ENCODE results near the gene C4orf36. TPM values are rescaled to one million over a fixed set of nuclear protein-coding genes. Genes with fewer than 3 reads are reported as not detected.

Gene C4orf36
- total and polyA plus RNA-seq, 2 of the 8 experiments (the other 6 are each of a cell fraction or from before 2014, with no cell fraction given) = 1.2 to 1.5 TPM

DNA sequence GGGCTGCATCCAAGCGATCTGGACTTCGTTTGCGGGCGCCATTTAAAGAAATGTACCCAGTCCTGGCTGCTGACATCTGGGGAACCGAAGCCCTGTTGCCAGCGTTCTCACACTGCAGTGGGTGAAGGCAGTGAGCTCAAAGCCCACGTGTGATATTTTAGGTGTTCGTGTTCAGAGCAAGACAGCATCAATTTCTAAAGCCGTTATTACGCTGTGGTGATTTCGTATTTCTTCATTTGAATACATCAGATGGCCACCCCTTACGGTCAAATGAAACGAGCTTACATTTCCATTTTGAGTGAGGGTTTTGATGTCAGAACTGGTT lies 376 bp upstream of the C4orf36 start (continued):
- TF ChIP-seq, protein P1, sequence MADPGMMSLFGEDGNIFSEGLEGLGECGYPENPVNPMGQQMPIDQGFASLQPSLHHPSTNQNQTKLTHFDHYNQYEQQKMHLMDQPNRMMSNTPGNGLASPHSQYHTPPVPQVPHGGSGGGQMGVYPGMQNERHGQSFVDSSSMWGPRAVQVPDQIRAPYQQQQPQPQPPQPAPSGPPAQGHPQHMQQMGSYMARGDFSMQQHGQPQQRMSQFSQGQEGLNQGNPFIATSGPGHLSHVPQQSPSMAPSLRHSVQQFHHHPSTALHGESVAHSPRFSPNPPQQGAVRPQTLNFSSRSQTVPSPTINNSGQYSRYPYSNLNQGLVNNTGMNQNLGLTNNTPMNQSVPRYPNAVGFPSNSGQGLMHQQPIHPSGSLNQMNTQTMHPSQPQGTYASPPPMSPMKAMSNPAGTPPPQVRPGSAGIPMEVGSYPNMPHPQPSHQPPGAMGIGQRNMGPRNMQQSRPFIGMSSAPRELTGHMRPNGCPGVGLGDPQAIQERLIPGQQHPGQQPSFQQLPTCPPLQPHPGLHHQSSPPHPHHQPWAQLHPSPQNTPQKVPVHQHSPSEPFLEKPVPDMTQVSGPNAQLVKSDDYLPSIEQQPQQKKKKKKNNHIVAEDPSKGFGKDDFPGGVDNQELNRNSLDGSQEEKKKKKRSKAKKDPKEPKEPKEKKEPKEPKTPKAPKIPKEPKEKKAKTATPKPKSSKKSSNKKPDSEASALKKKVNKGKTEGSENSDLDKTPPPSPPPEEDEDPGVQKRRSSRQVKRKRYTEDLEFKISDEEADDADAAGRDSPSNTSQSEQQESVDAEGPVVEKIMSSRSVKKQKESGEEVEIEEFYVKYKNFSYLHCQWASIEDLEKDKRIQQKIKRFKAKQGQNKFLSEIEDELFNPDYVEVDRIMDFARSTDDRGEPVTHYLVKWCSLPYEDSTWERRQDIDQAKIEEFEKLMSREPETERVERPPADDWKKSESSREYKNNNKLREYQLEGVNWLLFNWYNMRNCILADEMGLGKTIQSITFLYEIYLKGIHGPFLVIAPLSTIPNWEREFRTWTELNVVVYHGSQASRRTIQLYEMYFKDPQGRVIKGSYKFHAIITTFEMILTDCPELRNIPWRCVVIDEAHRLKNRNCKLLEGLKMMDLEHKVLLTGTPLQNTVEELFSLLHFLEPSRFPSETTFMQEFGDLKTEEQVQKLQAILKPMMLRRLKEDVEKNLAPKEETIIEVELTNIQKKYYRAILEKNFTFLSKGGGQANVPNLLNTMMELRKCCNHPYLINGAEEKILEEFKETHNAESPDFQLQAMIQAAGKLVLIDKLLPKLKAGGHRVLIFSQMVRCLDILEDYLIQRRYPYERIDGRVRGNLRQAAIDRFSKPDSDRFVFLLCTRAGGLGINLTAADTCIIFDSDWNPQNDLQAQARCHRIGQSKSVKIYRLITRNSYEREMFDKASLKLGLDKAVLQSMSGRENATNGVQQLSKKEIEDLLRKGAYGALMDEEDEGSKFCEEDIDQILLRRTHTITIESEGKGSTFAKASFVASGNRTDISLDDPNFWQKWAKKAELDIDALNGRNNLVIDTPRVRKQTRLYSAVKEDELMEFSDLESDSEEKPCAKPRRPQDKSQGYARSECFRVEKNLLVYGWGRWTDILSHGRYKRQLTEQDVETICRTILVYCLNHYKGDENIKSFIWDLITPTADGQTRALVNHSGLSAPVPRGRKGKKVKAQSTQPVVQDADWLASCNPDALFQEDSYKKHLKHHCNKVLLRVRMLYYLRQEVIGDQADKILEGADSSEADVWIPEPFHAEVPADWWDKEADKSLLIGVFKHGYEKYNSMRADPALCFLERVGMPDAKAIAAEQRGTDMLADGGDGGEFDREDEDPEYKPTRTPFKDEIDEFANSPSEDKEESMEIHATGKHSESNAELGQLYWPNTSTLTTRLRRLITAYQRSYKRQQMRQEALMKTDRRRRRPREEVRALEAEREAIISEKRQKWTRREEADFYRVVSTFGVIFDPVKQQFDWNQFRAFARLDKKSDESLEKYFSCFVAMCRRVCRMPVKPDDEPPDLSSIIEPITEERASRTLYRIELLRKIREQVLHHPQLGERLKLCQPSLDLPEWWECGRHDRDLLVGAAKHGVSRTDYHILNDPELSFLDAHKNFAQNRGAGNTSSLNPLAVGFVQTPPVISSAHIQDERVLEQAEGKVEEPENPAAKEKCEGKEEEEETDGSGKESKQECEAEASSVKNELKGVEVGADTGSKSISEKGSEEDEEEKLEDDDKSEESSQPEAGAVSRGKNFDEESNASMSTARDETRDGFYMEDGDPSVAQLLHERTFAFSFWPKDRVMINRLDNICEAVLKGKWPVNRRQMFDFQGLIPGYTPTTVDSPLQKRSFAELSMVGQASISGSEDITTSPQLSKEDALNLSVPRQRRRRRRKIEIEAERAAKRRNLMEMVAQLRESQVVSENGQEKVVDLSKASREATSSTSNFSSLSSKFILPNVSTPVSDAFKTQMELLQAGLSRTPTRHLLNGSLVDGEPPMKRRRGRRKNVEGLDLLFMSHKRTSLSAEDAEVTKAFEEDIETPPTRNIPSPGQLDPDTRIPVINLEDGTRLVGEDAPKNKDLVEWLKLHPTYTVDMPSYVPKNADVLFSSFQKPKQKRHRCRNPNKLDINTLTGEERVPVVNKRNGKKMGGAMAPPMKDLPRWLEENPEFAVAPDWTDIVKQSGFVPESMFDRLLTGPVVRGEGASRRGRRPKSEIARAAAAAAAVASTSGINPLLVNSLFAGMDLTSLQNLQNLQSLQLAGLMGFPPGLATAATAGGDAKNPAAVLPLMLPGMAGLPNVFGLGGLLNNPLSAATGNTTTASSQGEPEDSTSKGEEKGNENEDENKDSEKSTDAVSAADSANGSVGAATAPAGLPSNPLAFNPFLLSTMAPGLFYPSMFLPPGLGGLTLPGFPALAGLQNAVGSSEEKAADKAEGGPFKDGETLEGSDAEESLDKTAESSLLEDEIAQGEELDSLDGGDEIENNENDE (IDR thresholded peaks at IDR 0.05; ENCODE audit: insufficient replicate concordance, low read length) = no peak
- no peak for TF ChIP-seq POLR2A (IDR thresholded peaks at IDR 0.05; ENCODE audit: control extremely low read depth in 1 of 2, low read depth in 2 of 2, low read length in 2 of 2)
- TF ChIP-seq CHD1 (IDR thresholded peaks at IDR 0.05; ENCODE audit: low read depth, low read length) = no peak
- TF ChIP-seq, protein P2, sequence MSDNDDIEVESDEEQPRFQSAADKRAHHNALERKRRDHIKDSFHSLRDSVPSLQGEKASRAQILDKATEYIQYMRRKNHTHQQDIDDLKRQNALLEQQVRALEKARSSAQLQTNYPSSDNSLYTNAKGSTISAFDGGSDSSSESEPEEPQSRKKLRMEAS (IDR thresholded peaks at IDR 0.05) = no peak
- TF ChIP-seq NANOG (IDR thresholded peaks at IDR 0.05; ENCODE audit: insufficient read depth, low read depth, low read length, poor library complexity, severe bottlenecking) = no peak
- no peak for TF ChIP-seq SP2 (IDR thresholded peaks at IDR 0.05; ENCODE audit: low read length)
- no peak for TF ChIP-seq SIN3A (conservative IDR thresholded peaks at IDR 0.05 in 1 of 2, IDR thresholded peaks at IDR 0.05 in 1 of 2; ENCODE audit: low read depth in 1 of 2, low read length in 2 of 2)
- no peak; the same call in 1 of the 2 replicates for TF ChIP-seq SP4 (IDR thresholded peaks at IDR 0.05; ENCODE audit: low read length)
- no peak for TF ChIP-seq EGR1 (IDR thresholded peaks at IDR 0.05; ENCODE audit: borderline replicate concordance, low read depth, low read length)
- TF ChIP-seq, protein P3, sequence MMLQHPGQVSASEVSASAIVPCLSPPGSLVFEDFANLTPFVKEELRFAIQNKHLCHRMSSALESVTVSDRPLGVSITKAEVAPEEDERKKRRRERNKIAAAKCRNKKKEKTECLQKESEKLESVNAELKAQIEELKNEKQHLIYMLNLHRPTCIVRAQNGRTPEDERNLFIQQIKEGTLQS (IDR thresholded peaks at IDR 0.05; ENCODE audit: insufficient read depth, low read depth, low read length) = no peak

Data from H1 (cell line).